ENCODE data around the gene PKN3. TPM values are rescaled to one million over a fixed set of nuclear protein-coding genes. Genes with fewer than 3 reads are reported as not detected.

The PKN3 gene
- total and polyA plus RNA-seq, 2 of the 13 experiments (the other 11 are each of a cell fraction or from before 2014, with no cell fraction given): 10.5 to 13.2 TPM

GRCh38 chr9:128714586-128715435 lies 12.5 kb downstream of the PKN3 start:
- Histone ChIP-seq H4K20me1 (ENCODE audit: insufficient read depth, low read length) (no peaks in the 10 kb centered on the region), H3K79me2 (ENCODE audit: insufficient read depth, low read length) (no peaks in the 10 kb centered on the region), H3K36me3 (replicated peaks in 1 of 2; ENCODE audit: control insufficient read depth in 1 of 2, insufficient read depth in 2 of 2, low read length in 2 of 2) (peaks cover 7 to 19% of the 10 kb centered on the region in 2 experiments; a peak in 3 of 5 replicates), H3K27ac (ENCODE audit: extremely low read length, insufficient read depth, low read length) (no peak overlapping the region), H3K4me2 (ENCODE audit: low read depth, low read length) (no peak overlapping the region), H3K4me1 (ENCODE audit: insufficient read depth, low read length) (peaks cover 10% of the 10 kb centered on the region), H3K9ac (ENCODE audit: insufficient read depth, low read depth, low read length) (no peak overlapping the region), H3K4me3 (replicated peaks in 1 of 3; ENCODE audit: insufficient read depth in 1 of 3, low read depth in 2 of 3, low read length in 3 of 3) (no peak overlapping the region), H3K27me3 (ENCODE audit: control insufficient read depth in 1 of 2, insufficient read depth in 2 of 2, low read length in 2 of 2) (no peaks in the 10 kb centered on the region), H2AFZ (ENCODE audit: low read length) (no peak overlapping the region), H3K9me3 (ENCODE audit: low read length) (no peaks in the 10 kb centered on the region)
- TF ChIP-seq NR2F1 (CRISPR knock-in tag; IDR thresholded peaks at IDR 0.05) (no peak), FOXM1 (CRISPR knock-in tag; IDR thresholded peaks at IDR 0.05) (no peak)
- intact Hi-C loops (cut with micrococcal nuclease; ENCODE audit: unreplicated experiment): no loop called here
- CTCF ChIA-PET (ENCODE audit: low intra/inter-chr PET ratio, low total read pairs): no interaction called here
- FAIRE-seq (no peak), ATAC-seq (no peak), DNase-seq (ENCODE audit: low spot score) (no peak)
- BruUV-seq (replicated peaks): no TSS peak
- in situ Hi-C loops (cut with HindIII; ENCODE audit: extremely low pct_ligation_motif_present, low pct_unique_long_range_greater_than_20kb): no loop called here
- 95% methylated on average over 24 of the region's 24 CpGs for WGBS (ENCODE audit: low lambda C conversion rate)
- POLR2A ChIA-PET: no interaction called here

DNA sequence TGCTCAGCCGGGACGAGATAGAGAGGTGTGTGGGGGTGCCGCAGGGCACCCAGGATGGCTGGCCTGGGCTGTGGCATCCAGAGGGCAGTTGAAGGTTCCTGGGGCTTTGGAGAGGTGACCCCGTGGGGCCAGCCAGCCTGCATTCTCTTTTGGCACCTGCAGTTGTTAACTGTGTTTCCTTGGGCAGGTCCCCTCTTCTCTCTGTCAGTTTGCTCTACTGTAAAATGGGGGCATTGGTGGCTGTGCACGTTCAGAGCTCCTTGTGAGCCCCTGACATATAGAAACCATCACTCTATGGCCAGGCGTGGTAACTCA lies 13.1 kb downstream of the PKN3 start:
- no TSS peak for BruUV-seq (replicated peaks)
- 100% methylated on average over 6 of the region's 6 CpGs for WGBS (ENCODE audit: low lambda C conversion rate)
- Histone ChIP-seq H3K36me3 (replicated peaks in 1 of 2; ENCODE audit: control insufficient read depth in 1 of 2, insufficient read depth in 2 of 2, low read length in 2 of 2) (peaks cover 7 to 19% of the 10 kb centered on the region in 2 experiments; a peak in 3 of 5 replicates), H3K9ac (ENCODE audit: insufficient read depth, low read depth, low read length) (no peak overlapping the region), H3K27me3 (ENCODE audit: control insufficient read depth in 1 of 2, insufficient read depth in 2 of 2, low read length in 2 of 2) (no peaks in the 10 kb centered on the region), H3K4me3 (replicated peaks in 1 of 3; ENCODE audit: insufficient read depth in 1 of 3, low read depth in 2 of 3, low read length in 3 of 3) (no peak overlapping the region), H3K27ac (ENCODE audit: extremely low read length, insufficient read depth, low read length) (no peak overlapping the region), H4K20me1 (ENCODE audit: insufficient read depth, low read length) (no peaks in the 10 kb centered on the region), H3K4me2 (ENCODE audit: low read depth, low read length) (no peak overlapping the region), H3K4me1 (ENCODE audit: insufficient read depth, low read length) (peaks cover 10% of the 10 kb centered on the region), H3K9me3 (ENCODE audit: low read length) (no peaks in the 10 kb centered on the region), H2AFZ (ENCODE audit: low read length) (no peak overlapping the region), H3K79me2 (ENCODE audit: insufficient read depth, low read length) (no peaks in the 10 kb centered on the region)
- ChIA-PET CTCF (ENCODE audit: low intra/inter-chr PET ratio, low total read pairs) (no interaction called here), POLR2A (no interaction called here)
- ATAC-seq (no peak), FAIRE-seq (no peak), DNase-seq (ENCODE audit: low spot score) (no peak)
- in situ Hi-C loops (cut with HindIII; ENCODE audit: extremely low pct_ligation_motif_present, low pct_unique_long_range_greater_than_20kb): no loop called here
- intact Hi-C loops (cut with micrococcal nuclease; ENCODE audit: unreplicated experiment): no loop called here
- no peak for TF ChIP-seq PTBP1 (IDR thresholded peaks at IDR 0.05; ENCODE audit: low read depth, low read length, poor library complexity, severe bottlenecking)
- TF ChIP-seq STAT6 (CRISPR knock-in tag; IDR thresholded peaks at IDR 0.05; ENCODE audit: borderline replicate concordance): no peak
